GM15510 (cell line): ENCODE results near the gene ANGPTL4.

Experiments
- POLR2A ChIP-seq: IDR thresholded peaks from 3 replicates; pipeline ENCODE4 v1.6.1; 2011; ENCODE audit warnings: borderline replicate concordance; ENCODE audit not compliant: insufficient read length; ENCODE audit errors: extremely low read depth

The ANGPTL4 gene

DNA sequence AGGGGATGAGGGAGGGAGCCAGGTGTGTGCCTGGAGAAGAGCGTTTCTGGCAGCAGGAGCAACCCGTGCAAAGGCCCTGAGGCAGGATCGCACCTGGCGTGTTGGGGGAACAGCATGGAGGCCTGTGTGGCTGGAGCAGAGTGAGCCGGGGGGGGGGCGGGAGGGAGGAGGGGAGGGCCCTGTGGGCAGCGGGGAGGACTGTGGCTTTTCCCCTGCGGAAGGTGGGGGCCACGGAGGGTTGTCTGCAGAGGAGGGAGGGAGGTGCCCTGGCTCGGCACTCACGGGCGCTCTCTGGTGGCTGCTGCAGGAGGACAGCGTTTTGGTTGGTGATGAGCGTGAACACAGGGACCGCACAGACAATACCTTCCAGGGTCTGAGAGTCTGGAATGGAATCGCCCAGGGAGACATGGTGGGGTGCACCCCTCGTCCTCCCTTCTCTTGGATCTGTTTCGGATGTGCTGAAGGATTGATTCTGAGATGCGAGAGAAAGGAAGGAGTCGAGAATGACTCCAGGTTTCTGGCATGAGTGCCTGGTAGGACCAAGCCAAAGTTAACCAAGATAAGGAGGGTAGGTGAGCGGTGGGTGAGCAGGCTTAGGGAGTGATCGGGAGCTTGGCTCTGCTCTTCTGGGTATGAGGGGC, 32.7 kb downstream of the ANGPTL4 start:
- TF ChIP-seq POLR2A, result no peak

GRCh38 chr19:8397271-8397670, 33.3 kb downstream of the ANGPTL4 start:
- TF ChIP-seq POLR2A, result no peak

GRCh38 chr19:8397746-8398310, 33.9 kb downstream of the ANGPTL4 start:
- TF ChIP-seq POLR2A, result no peak

DNA sequence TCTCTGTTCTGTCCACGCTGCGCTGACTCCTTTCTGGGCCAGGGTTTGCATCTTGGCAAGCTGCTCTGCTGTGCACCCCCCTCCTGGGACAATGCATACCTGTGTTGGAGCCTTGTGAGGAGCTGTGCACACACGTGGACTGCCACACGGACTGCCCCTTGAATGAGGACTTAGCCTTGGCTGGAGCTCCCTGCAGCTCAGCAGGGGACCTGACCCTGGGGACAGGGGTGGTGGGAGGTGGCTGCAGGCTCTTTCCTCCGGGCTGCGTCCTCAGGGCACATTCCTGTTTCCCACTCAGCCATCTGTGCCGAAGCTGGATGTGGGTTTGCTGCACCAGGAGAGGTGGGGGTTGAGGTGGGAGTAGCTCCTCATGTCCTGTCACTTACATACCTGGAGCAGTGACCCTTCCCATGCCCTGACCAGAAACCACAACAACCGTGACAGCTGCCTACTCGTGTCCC, 34.4 kb downstream of the ANGPTL4 start:
- no peak for TF ChIP-seq POLR2A

GRCh38 chr19:8399681-8400188, 35.8 kb downstream of the ANGPTL4 start:
- no peak for TF ChIP-seq POLR2A

DNA sequence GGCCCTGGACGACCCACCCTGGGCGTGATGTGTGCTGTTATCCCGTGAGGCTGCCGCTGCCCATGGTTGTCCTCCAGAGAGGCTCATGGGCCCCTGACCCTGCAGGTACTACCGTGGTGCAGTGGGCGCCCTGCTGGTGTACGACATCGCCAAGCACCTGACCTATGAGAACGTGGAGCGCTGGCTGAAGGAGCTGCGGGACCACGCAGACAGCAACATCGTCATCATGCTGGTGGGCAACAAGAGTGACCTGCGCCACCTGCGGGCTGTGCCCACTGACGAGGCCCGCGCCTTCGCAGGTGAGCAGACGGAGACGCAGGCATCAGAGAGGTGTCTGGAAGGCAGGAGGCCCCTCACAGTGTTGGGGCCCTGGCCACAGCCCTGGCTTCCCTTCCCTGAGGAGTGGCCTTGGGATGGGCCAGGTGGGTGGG, 38.0 kb downstream of the ANGPTL4 start:
- TF ChIP-seq POLR2A, result no peak

- TF ChIP-seq POLR2A, result no peak
These were observed 39.3 kb downstream of the ANGPTL4 start for GRCh38 chr19:8403098-8403819.

DNA sequence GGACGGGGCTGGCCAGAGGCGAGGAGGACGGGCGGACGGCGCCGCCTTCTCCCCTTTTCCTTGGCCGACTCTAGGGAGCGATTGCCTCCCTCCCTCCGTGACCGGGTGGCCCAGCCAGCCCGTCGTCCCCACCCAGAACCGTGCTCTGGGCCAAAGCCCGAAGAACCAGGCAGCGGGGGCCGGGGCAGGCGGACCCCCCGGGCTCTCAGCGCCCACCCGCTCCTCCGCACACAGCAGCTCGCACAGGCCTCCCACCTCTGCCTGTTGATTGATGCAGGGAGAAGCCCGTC, 39.8 kb downstream of the ANGPTL4 start:
- no peak for TF ChIP-seq POLR2A

GRCh38 chr19:8404391-8405151, 40.6 kb downstream of the ANGPTL4 start:
- no peak for TF ChIP-seq POLR2A

GRCh38 chr19:8412783-8413628, 49.1 kb downstream of the ANGPTL4 start, which contains the start of gene MARCHF2:
MARCHF2 (plus strand) TSS chr19:8413305; CDS start chr19:8421841, 8,536 bp downstream.
- TF ChIP-seq POLR2A, result peak; percentile 57

- TF ChIP-seq POLR2A, result no peak
These were observed 49.7 kb downstream of the ANGPTL4 start for GRCh38 chr19:8413629-8413995.

GRCh38 chr19:8416796-8417195, 52.8 kb downstream of the ANGPTL4 start:
- no peak for TF ChIP-seq POLR2A

DNA sequence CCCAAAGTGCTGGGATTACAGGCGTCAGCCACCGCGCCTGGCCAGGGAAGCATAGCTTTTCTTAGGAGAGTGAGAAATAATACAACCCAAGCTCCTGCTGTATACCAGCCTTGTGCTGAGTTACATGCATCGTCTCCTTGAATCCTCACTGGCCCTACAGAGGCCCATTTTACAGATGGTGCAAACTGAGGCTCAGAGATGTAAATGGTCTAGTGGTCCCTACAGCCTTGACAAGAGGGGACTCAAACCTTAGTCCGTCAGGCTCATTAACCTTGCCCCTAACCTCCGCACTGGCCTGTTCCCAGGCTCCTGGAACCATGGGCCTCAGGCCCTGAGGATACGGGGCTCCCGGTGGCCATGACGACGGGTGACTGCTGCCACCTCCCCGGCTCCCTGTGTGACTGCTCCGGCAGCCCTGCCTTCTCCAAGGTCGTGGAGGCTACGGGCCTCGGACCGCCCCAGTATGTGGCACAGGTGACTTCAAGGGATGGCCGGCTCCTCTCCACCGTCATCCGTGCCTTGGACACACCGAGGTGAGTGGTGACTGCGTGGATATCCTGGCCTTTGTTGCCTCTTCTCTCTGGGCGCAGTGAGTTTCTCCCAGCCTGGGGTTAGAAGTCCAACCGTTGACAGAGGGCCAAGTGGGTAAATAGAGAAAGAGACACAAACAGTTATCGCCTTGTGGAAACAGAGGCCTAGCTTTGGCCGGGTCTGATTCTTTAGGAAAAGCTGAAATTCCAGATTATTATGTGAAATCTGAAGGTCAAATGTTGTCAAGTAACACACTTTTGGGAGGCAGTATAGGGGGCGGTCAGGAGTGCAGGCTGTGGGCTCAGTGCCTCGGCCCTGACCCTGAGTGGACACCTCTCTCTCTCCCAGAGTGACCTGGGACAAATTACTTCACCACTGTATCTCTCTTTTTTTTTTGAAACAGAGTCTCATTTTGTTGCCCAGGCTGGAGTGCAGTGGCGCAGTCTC, 57.8 kb downstream of the ANGPTL4 start:
- TF ChIP-seq POLR2A, result no peak

- no peak for TF ChIP-seq POLR2A
These were observed 59.9 kb downstream of the ANGPTL4 start for GRCh38 chr19:8423817-8424223.
